ENCODE results near the gene ANO8. TPM values are rescaled to one million over a fixed set of nuclear protein-coding genes. Genes with fewer than 3 reads are reported as not detected.

The ANO8 gene
- total RNA-seq, 1 donor, result 5.1 TPM

DNA sequence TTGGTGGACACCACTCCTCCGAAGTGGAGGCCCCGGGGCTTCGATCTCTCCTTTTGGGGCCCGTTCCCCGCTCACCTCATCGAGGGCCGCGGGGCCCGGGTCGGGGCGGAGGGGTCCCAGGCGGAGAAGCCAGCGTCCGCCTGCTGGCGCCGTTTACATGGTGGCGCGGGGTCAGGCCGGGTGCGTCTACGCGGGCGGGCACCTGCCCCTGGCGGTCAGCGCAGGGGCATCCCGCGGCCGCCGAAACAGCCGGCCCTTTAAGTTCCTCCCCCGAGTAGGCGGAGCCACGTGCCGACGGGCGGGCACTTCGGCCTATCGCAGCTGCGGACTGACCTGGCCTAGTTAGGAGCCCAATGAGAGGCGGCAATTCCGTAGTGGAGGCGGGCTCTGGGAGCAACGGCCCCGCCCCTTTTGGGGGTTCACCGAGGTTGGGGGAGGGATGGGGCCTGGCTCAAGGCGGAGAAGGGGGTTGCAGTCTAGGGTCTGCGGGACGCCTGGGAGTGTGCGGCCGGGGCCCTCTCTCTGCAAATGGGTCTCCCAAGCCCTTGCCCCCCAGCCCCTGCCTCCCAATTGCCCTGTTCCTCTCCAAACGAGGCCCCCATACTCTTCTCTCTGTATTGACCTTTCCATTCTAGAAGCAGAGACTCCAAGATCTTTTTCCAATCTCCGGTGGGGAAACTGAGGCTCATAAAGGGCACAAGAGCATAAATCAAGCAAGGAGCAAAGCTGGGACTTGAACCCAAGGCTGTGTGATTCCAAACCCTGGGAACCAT, 31.3 kb downstream of the ANO8 start, which contains the start of gene ABHD8:
ABHD8 (minus strand) TSS at position 259 of the 773 bp plus-strand sequence. CDS start 1,809 bp downstream, outside the sequence.
- H3K27ac ChIP-seq (ENCODE audit: low read depth, low read length), result peak within 1 kb of the TSS; percentile 45

GRCh38 chr19:17302391-17303166, 32.1 kb downstream of the ANO8 start:
- peak; percentile 84 for DNase-seq (ENCODE audit: insufficient read length, low spot score, missing footprints)
- H3K4me2 ChIP-seq (ENCODE audit: insufficient read depth, low read length), result peak overlapping the region; percentile 83

More for the DNA sequence above, 31.3 kb downstream of the ANO8 start, which contains the start of gene ABHD8:
- Histone ChIP-seq H4K20me1 (ENCODE audit: insufficient read depth, low read length) (no peaks in the 10 kb centered on the region), H3K27me3 (ENCODE audit: insufficient read depth, low read length) (no peaks in the 10 kb centered on the region), H3K4me1 (ENCODE audit: insufficient read depth, low read length) (peaks cover 31% of the 10 kb centered on the region), H3K4me3 (ENCODE audit: insufficient read depth, low read length) (peak within 1 kb of the TSS; percentile 83), H3K36me3 (ENCODE audit: insufficient read depth, low read length) (no peaks in the 10 kb centered on the region), H2AFZ (ENCODE audit: low read length) (peak within 1 kb of the TSS; percentile 92), H3K79me2 (ENCODE audit: insufficient read depth, low read length) (peaks cover 13% of the 10 kb centered on the region), H3K9me3 (ENCODE audit: low read depth, low read length) (no peaks in the 10 kb centered on the region), H3K4me2 (ENCODE audit: insufficient read depth, low read length) (peak within 1 kb of the TSS; percentile 83)
- TF ChIP-seq CTCF (IDR thresholded peaks at IDR 0.05; ENCODE audit: extremely low read depth, low read depth, low read length), result peak; percentile 40
- DNase-seq (ENCODE audit: insufficient read length, low spot score, missing footprints), result peak; percentile 100

GRCh38 chr19:17300992-17301619, 33.5 kb downstream of the ANO8 start:
- H3K36me3 ChIP-seq (ENCODE audit: insufficient read depth, low read length), result no peaks in the 10 kb centered on the region
- H3K27ac ChIP-seq (ENCODE audit: low read depth, low read length), result no peak overlapping the region
- H3K4me2 ChIP-seq (ENCODE audit: insufficient read depth, low read length), result no peak overlapping the region
- no peak for TF ChIP-seq CTCF (IDR thresholded peaks at IDR 0.05; ENCODE audit: extremely low read depth, low read depth, low read length)
- no peak for DNase-seq (ENCODE audit: insufficient read length, low spot score, missing footprints)
- peaks cover 3% of the 10 kb centered on the region for H3K79me2 ChIP-seq (ENCODE audit: insufficient read depth, low read length)
- H4K20me1 ChIP-seq (ENCODE audit: insufficient read depth, low read length), result no peaks in the 10 kb centered on the region
- H3K4me1 ChIP-seq (ENCODE audit: insufficient read depth, low read length), result peaks cover 29% of the 10 kb centered on the region
- no peaks in the 10 kb centered on the region for H3K27me3 ChIP-seq (ENCODE audit: insufficient read depth, low read length)
- H2AFZ ChIP-seq (ENCODE audit: low read length), result no peak overlapping the region
- H3K9me3 ChIP-seq (ENCODE audit: low read depth, low read length), result no peaks in the 10 kb centered on the region
- no peak overlapping the region for H3K4me3 ChIP-seq (ENCODE audit: insufficient read depth, low read length)

More at GRCh38 chr19:17302391-17303166, 32.1 kb downstream of the ANO8 start:
- peak overlapping the region; percentile 83 for H3K4me3 ChIP-seq (ENCODE audit: insufficient read depth, low read length)
- H3K9me3 ChIP-seq (ENCODE audit: low read depth, low read length), result no peaks in the 10 kb centered on the region
- H3K36me3 ChIP-seq (ENCODE audit: insufficient read depth, low read length), result no peaks in the 10 kb centered on the region
- H3K27me3 ChIP-seq (ENCODE audit: insufficient read depth, low read length), result no peaks in the 10 kb centered on the region
- peak overlapping the region; percentile 56 for H2AFZ ChIP-seq (ENCODE audit: low read length)
- H3K79me2 ChIP-seq (ENCODE audit: insufficient read depth, low read length), result peaks cover 9% of the 10 kb centered on the region
- H4K20me1 ChIP-seq (ENCODE audit: insufficient read depth, low read length), result no peaks in the 10 kb centered on the region
- no peak for TF ChIP-seq CTCF (IDR thresholded peaks at IDR 0.05; ENCODE audit: extremely low read depth, low read depth, low read length)
- peaks cover 31% of the 10 kb centered on the region for H3K4me1 ChIP-seq (ENCODE audit: insufficient read depth, low read length)
- H3K27ac ChIP-seq (ENCODE audit: low read depth, low read length), result no peak overlapping the region

All from osteoblast (primary cell).